ENCODE data around the gene KCNMA1. TPM values are rescaled to one million over a fixed set of nuclear protein-coding genes. Genes with fewer than 3 reads are reported as not detected.

The KCNMA1 gene
- total RNA-seq, 1 experiment from 2014 or later = 0.49 TPM

- Histone ChIP-seq H3K4me3 (replicated peaks in 1 of 2; ENCODE audit: low read depth in 1 of 2, low read length in 2 of 2) (no peak overlapping the region), H4K20me1 (ENCODE audit: insufficient read depth) (no peaks in the 10 kb centered on the region), H3K9me2 (ENCODE audit: insufficient read depth) (no peaks in the 10 kb centered on the region), H2AFZ (ENCODE audit: low read depth, low read length, poor library complexity, severe bottlenecking) (no peak overlapping the region), H3K9ac (ENCODE audit: low read length) (no peak overlapping the region), H3K4me1 (ENCODE audit: control insufficient read depth in 1 of 2, insufficient read depth in 2 of 2, low read length in 2 of 2) (no peaks in the 10 kb centered on the region), H3K27ac (ENCODE audit: low read depth, low read length) (no peak overlapping the region), H3K36me3 (ENCODE audit: control insufficient read depth in 1 of 2, insufficient read depth in 2 of 2, low read length in 2 of 2) (no peaks in the 10 kb centered on the region), H3K9me3 (ENCODE audit: control insufficient read depth in 1 of 2, insufficient read depth in 1 of 2, low read depth in 1 of 2, low read length in 2 of 2) (no peaks in the 10 kb centered on the region), H3K79me2 (ENCODE audit: insufficient read depth, low read length) (no peaks in the 10 kb centered on the region), H3K4me2 (ENCODE audit: low read length) (no peak overlapping the region), H3K27me3 (ENCODE audit: insufficient read depth, low read length) (peaks cover 11% of the 10 kb centered on the region; the same call in 1 of the 2 replicates)
- TF ChIP-seq EGR1 (IDR thresholded peaks at IDR 0.05; ENCODE audit: low read depth) (no peak), ZBTB33 (IDR thresholded peaks at IDR 0.05; ENCODE audit: extremely low read depth, insufficient replicate concordance, low read length) (no peak), REST (IDR thresholded peaks at IDR 0.05; ENCODE audit: low read depth) (no peak), RAD21 (IDR thresholded peaks at IDR 0.05; ENCODE audit: low read depth) (no peak), POLR2A (IDR thresholded peaks at IDR 0.05; ENCODE audit: borderline replicate concordance, extremely low read depth, insufficient read depth, insufficient read length) (no peak), CBX3 (IDR thresholded peaks at IDR 0.05; ENCODE audit: low read depth) (no peak), ZFX (IDR thresholded peaks at IDR 0.05) (no peak), CEBPB (IDR thresholded peaks at IDR 0.05; ENCODE audit: low read depth) (no peak), MAX (IDR thresholded peaks at IDR 0.05) (no peak), YY1 (IDR thresholded peaks at IDR 0.05; ENCODE audit: extremely low read depth, insufficient replicate concordance, low read depth, low read length) (no peak), FOSL1 (IDR thresholded peaks at IDR 0.05; ENCODE audit: low read depth) (no peak), ZNF274 (IDR thresholded peaks at IDR 0.05; ENCODE audit: low read depth, low read length) (no peak), EZH2phosphoT487 (IDR thresholded peaks at IDR 0.05; ENCODE audit: borderline replicate concordance) (no peak), JUND (IDR thresholded peaks at IDR 0.05) (no peak), CTCF (IDR thresholded peaks at IDR 0.05 in 2 of 3, conservative IDR thresholded peaks at IDR 0.05 in 1 of 3; ENCODE audit: borderline replicate concordance in 1 of 3, insufficient read depth in 1 of 3, low read depth in 2 of 3, low read length in 2 of 3) (no peak), EZH2 (IDR thresholded peaks at IDR 0.05) (no peak), SP1 (IDR thresholded peaks at IDR 0.05; ENCODE audit: low read depth) (no peak), ATF3 (IDR thresholded peaks at IDR 0.05) (no peak), POLR2AphosphoS5 (IDR thresholded peaks at IDR 0.05; ENCODE audit: low read depth, low read length) (no peak), TCF7L2 (IDR thresholded peaks at IDR 0.05; ENCODE audit: borderline replicate concordance, extremely low read depth, insufficient read depth, insufficient read length) (no peak)
- ChIA-PET RAD21 (ENCODE audit: low non-redundant PET in 1 of 2, low total read pairs in 2 of 2, uncharacterized antibody in 2 of 2, unreplicated experiment in 2 of 2) (no interaction called here), POLR2A (no interaction called here), CTCF (no interaction called here)
- no TSS peak for BruUV-seq (replicated peaks)
- ATAC-seq = no peak
- DNase-seq (ENCODE audit: low read depth, low spot score) = no peak
- intact Hi-C loops (cut with micrococcal nuclease) = no loop called here
Measured at GRCh38 chr10:76922666-76923065, 714.9 kb downstream of the KCNMA1 start.

Data from HCT116 (cell line).